A673 (cell line): ENCODE data around the gene SREBF1. TPM values are rescaled to one million over a fixed set of nuclear protein-coding genes. Genes with fewer than 3 reads are reported as not detected.

Source experiments
- BruUV-seq: library from RNA; stranded (reverse); fragments of 400-500 nt; replicated peaks from 2 replicates; lab custom pipeline; 2021; lab: Mats Ljungman, UMichigan
- CTCF ChIA-PET: fragments of 300-600 bp; sonication (Branson Sonifier 250); formaldehyde crosslinking; loops from one replicate; lab custom pipeline; 2022; ENCODE audit warnings: antibody characterized with exemption; lab: Charles Lee
- POLR2A ChIA-PET: fragments of 300-600 bp; sonication (Branson Sonifier 250); formaldehyde crosslinking; loops from one replicate; lab custom pipeline; 2022; ENCODE audit warnings: antibody characterized with exemption; ENCODE audit not compliant: low non-redundant PET; lab: Charles Lee
- DNase-seq: peaks from one replicate; pipeline ENCODE4 v3.0.0-alpha.2; 2015; ENCODE audit warnings: low spot score
- H3K27ac ChIP-seq: fragments of 200-600 bp; sonication (generic); 2 replicates; pipeline ENCODE4 v1.5.1; 2016; ENCODE audit warnings: mixed run types, low read depth, mild to moderate bottlenecking, mixed read lengths, antibody characterized with exemption, low read length; ENCODE audit not compliant: poor library complexity, severe bottlenecking
- H3K27me3 ChIP-seq: fragments of 200-600 bp; sonication (generic); replicated peaks from 2 replicates; pipeline ENCODE4 v1.6.1; 2017; ENCODE audit warnings: mixed run types, low read depth, mild to moderate bottlenecking, mixed read lengths, antibody characterized with exemption, low read length; ENCODE audit not compliant: insufficient read depth, poor library complexity
- H3K36me3 ChIP-seq: fragments of 200-600 bp; sonication (generic); 2 replicates; pipeline ENCODE4 v1.6.1; 2016; ENCODE audit warnings: mixed run types, mild to moderate bottlenecking, mixed read lengths, antibody characterized with exemption, low read length; ENCODE audit not compliant: insufficient read depth, poor library complexity, severe bottlenecking
- H3K4me1 ChIP-seq: fragments of 200-600 bp; sonication (generic); 2 replicates; pipeline ENCODE4 v1.6.1; 2017; ENCODE audit warnings: mixed run types, mild to moderate bottlenecking, mixed read lengths, antibody characterized with exemption, low read length; ENCODE audit not compliant: insufficient read depth, poor library complexity, severe bottlenecking
- H3K4me3 ChIP-seq: fragments of 200-600 bp; sonication (generic); 2 replicates; pipeline ENCODE4 v1.5.1; 2016; ENCODE audit warnings: low read depth, mixed run types, mild to moderate bottlenecking, mixed read lengths, low read length; ENCODE audit not compliant: poor library complexity, severe bottlenecking
- H3K9me3 ChIP-seq: fragments of 200-600 bp; sonication (generic); 2 replicates; pipeline ENCODE4 v1.6.1; 2016; ENCODE audit warnings: mixed run types, low read depth, mild to moderate bottlenecking, mixed read lengths, antibody characterized with exemption, low read length; ENCODE audit not compliant: poor library complexity, severe bottlenecking
- EZH2 ChIP-seq: fragments of 200-600 bp; sonication (generic); IDR thresholded peaks from 2 replicates; pipeline ENCODE4 v1.6.1; 2017; ENCODE audit warnings: borderline replicate concordance, low read depth, mild to moderate bottlenecking, mixed read lengths, antibody characterized with exemption, low read length; ENCODE audit not compliant: poor library complexity, severe bottlenecking
- intact Hi-C: fragments of 100-400 bp; cut with micrococcal nuclease; formaldehyde crosslinking; loops from one replicate; pipeline ENCODE4 v1.10.0; 2022; ENCODE audit not compliant: unreplicated experiment
- total RNA-seq: library from RNA; stranded (reverse); gene quantifications from 2 replicates; pipeline ENCODE4 v1.2.3, GENCODE V29; 2021
- TF ChIP-seq, protein P1 (sequence below): fragments of 300-800, 200-600 bp; sonication (generic); conservative IDR thresholded peaks from 2 replicates; pipeline ENCODE4 v1.5.1; 2017; ENCODE audit warnings: low read depth, mild to moderate bottlenecking, antibody characterized with exemption, low read length, moderate library complexity, mixed read lengths

The SREBF1 gene
- total RNA-seq, 1 experiment from 2014 or later = 240 TPM

GRCh38 chr17:17819111-17819510, 17.7 kb downstream of the SREBF1 start:
- ChIA-PET CTCF (no interaction called here), POLR2A (no interaction called here)
- H3K4me3 ChIP-seq = no peak overlapping the region
- no peak for DNase-seq
- H3K27me3 ChIP-seq = no peaks in the 10 kb centered on the region
- H3K27ac ChIP-seq = peak overlapping the region; percentile 83
- TF ChIP-seq, protein P1, sequence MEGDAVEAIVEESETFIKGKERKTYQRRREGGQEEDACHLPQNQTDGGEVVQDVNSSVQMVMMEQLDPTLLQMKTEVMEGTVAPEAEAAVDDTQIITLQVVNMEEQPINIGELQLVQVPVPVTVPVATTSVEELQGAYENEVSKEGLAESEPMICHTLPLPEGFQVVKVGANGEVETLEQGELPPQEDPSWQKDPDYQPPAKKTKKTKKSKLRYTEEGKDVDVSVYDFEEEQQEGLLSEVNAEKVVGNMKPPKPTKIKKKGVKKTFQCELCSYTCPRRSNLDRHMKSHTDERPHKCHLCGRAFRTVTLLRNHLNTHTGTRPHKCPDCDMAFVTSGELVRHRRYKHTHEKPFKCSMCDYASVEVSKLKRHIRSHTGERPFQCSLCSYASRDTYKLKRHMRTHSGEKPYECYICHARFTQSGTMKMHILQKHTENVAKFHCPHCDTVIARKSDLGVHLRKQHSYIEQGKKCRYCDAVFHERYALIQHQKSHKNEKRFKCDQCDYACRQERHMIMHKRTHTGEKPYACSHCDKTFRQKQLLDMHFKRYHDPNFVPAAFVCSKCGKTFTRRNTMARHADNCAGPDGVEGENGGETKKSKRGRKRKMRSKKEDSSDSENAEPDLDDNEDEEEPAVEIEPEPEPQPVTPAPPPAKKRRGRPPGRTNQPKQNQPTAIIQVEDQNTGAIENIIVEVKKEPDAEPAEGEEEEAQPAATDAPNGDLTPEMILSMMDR = no peak
- no peak for TF ChIP-seq EZH2
- intact Hi-C loops = no loop called here
- H3K4me1 ChIP-seq = peaks cover 52% of the 10 kb centered on the region
- no TSS peak for BruUV-seq
- H3K36me3 ChIP-seq = peaks cover 83% of the 10 kb centered on the region
- no peaks in the 10 kb centered on the region for H3K9me3 ChIP-seq

DNA sequence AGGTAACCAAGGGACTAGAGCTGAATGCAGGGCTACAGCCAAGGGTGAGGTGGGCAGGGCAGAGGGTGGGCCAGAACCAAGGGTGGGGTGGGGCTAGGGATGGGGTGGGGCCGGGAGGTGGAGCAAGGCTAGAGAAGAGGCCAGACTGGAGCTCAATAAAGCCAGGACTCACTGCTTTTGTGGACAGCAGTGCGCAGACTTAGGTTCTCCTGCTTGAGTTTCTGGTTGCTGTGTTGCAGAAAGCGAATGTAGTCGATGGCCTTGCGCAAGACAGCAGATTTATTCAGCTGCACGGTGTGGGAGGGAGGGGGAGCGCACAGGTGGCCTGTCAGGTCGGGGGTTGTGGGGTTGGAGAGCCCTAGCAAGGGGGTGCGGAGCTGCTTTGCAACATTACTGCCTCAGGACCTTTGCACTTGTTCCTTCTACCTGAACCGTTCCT, 18.7 kb downstream of the SREBF1 start:
- ChIA-PET POLR2A (no interaction called here), CTCF (interaction anchor here (1.4 kb wide), 1 partner anchor 101 kb away, joined by 4 read pairs; no protein-coding TSS in a partner anchor)
- H3K4me1 ChIP-seq = peaks cover 52% of the 10 kb centered on the region
- peak overlapping the region; percentile 83 for H3K27ac ChIP-seq
- intact Hi-C loops = no loop called here
- TF ChIP-seq, protein P1 = no peak
- no peak for TF ChIP-seq EZH2
- DNase-seq = no peak
- no peaks in the 10 kb centered on the region for H3K9me3 ChIP-seq
- no peaks in the 10 kb centered on the region for H3K27me3 ChIP-seq
- no peak overlapping the region for H3K4me3 ChIP-seq
- peaks cover 92% of the 10 kb centered on the region for H3K36me3 ChIP-seq
- BruUV-seq = no TSS peak

GRCh38 chr17:17817552-17817947, 19.2 kb downstream of the SREBF1 start:
- Histone ChIP-seq H3K36me3 (peaks cover 95% of the 10 kb centered on the region), H3K4me3 (no peak overlapping the region), H3K9me3 (no peaks in the 10 kb centered on the region), H3K4me1 (peaks cover 55% of the 10 kb centered on the region), H3K27ac (peak overlapping the region; percentile 83), H3K27me3 (no peaks in the 10 kb centered on the region)
- no peak for DNase-seq
- intact Hi-C loops = no loop called here
- TF ChIP-seq EZH2 = no peak
- TF ChIP-seq, protein P1 = no peak
- CTCF ChIA-PET = interaction anchor here (1.4 kb wide), 1 partner anchor 102 kb away, joined by 4 read pairs; no protein-coding TSS in a partner anchor
- POLR2A ChIA-PET = no interaction called here
- no TSS peak for BruUV-seq
